ENCODE data around the gene ARSJ. TPM values are rescaled to one million over a fixed set of nuclear protein-coding genes. Genes with fewer than 3 reads are reported as not detected.

Gene ARSJ
- total RNA-seq, 4 donors from 2014 or later, result 0.15 to 0.67 (median 0.46) TPM

DNA sequence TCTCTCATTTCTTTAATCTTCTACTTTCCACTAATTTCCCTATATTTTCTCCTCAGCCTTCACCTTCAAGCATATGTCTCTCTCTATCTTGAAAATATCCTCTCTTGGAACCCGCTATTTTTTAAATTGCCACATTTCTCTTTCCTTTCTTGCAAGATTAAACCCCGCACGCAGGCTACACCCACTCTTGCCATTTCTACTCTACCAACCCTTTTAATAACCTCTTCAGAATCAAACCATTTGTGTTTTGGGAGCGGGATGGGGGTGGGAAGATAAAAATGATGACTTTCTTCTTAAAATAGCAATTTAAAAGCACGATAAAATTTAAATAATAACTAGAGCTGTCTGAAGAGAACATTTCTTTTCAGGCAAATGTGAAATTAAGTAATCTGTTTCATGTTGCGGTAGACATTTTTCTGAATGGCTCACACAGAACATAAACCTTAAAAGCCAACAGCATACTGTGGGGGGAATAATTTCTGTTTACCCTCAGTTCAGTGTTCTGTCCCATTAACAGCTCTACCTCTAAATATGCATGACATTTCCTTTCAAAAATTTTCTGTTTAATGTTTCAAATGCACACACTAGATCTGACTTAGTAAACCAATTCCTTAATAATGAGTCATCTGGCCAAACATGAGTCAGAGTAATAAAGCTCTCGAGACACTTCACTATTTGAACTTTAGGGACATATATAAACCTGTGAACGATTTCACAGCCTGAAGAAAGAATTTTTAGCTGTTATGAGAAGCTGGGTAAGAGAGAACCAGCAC, 20.5 kb downstream of the ARSJ start:
- in situ Hi-C loops (cut with MboI; ENCODE audit: low sequenced_read_pairs in 4 of 4) (no loop called here), intact Hi-C loops (cut with DNase I; ENCODE audit: low total_unique reads) (no loop called here)
- peak in 1 of 2 donors; percentile 65 for ATAC-seq
- TF ChIP-seq POLR2A (IDR thresholded peaks at IDR 0.05), result no peak
- TF ChIP-seq, protein P1, sequence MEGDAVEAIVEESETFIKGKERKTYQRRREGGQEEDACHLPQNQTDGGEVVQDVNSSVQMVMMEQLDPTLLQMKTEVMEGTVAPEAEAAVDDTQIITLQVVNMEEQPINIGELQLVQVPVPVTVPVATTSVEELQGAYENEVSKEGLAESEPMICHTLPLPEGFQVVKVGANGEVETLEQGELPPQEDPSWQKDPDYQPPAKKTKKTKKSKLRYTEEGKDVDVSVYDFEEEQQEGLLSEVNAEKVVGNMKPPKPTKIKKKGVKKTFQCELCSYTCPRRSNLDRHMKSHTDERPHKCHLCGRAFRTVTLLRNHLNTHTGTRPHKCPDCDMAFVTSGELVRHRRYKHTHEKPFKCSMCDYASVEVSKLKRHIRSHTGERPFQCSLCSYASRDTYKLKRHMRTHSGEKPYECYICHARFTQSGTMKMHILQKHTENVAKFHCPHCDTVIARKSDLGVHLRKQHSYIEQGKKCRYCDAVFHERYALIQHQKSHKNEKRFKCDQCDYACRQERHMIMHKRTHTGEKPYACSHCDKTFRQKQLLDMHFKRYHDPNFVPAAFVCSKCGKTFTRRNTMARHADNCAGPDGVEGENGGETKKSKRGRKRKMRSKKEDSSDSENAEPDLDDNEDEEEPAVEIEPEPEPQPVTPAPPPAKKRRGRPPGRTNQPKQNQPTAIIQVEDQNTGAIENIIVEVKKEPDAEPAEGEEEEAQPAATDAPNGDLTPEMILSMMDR (IDR thresholded peaks at IDR 0.05 in 4 of 5, conservative IDR thresholded peaks at IDR 0.05 in 1 of 5), result no peak
- no peaks in the 10 kb centered on the region for H3K36me3 ChIP-seq
- H3K4me1 ChIP-seq, result peaks cover 0 to 4% of the 10 kb centered on the region in 2 donors
- H3K4me3 ChIP-seq, result no peak overlapping the region
- DNase-seq, result no peak
- H3K9me3 ChIP-seq, result no peaks in the 10 kb centered on the region
- no peaks in the 10 kb centered on the region for H3K27me3 ChIP-seq
- peak overlapping the region in 1 of 4 donors; percentile 8 for H3K27ac ChIP-seq

DNA sequence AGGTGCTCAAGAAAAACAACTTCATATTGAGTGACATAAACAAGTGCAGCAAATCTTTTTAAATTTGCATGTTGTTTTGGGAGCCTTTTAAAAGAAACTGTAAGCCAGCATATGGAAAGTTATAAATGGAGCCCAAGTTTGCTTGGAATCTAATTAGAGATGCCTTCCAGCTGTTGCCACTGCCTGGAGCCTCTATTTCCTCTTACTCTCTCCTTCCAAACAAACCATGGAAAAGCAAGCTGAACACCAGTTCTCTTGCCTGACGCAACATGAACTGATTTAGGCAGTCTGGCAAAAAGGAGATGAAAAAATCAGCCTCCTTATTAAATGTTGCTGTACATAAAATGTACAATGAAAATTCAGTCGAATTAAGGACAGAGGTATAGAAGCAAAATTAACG, 21.5 kb downstream of the ARSJ start:
- ATAC-seq, result no peak
- H3K27ac ChIP-seq, result no peak overlapping the region
- intact Hi-C loops (cut with DNase I; ENCODE audit: low total_unique reads), result no loop called here

DNA sequence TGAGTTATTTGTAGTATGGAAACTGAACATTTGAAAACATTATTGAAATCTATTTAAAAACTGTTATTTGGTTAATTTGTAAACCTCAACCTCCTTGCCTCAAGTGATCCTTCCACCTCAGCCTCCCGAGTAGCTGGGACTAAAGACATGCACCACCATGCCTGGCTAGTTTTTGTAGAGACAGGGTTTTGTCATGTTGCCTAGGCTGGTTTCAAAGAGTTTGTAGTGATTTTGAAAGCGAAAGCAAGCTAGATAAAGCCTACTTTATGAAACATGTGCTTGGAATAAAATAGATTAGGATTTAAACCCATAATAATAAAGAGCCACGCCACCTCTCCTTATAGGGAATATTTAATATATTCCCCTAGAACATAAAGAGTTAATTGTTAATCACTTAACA, 23.5 kb downstream of the ARSJ start:
- intact Hi-C loops (cut with DNase I; ENCODE audit: low total_unique reads) (no loop called here), in situ Hi-C loops (cut with MboI; ENCODE audit: low sequenced_read_pairs in 4 of 4) (no loop called here)
- Histone ChIP-seq H3K27ac (no peak overlapping the region), H3K27me3 (no peaks in the 10 kb centered on the region), H3K4me3 (no peak overlapping the region), H3K4me1 (peaks cover 0 to 4% of the 10 kb centered on the region in 2 donors), H3K36me3 (no peaks in the 10 kb centered on the region), H3K9me3 (no peaks in the 10 kb centered on the region)
- TF ChIP-seq, protein P1 (IDR thresholded peaks at IDR 0.05 in 4 of 5, conservative IDR thresholded peaks at IDR 0.05 in 1 of 5), result no peak
- no peak for TF ChIP-seq POLR2A (IDR thresholded peaks at IDR 0.05)
- no peak for DNase-seq
- no peak for ATAC-seq

More for the DNA sequence above, 21.5 kb downstream of the ARSJ start:
- Histone ChIP-seq H3K4me1 (peaks cover 0 to 4% of the 10 kb centered on the region in 2 donors), H3K4me3 (no peak overlapping the region), H3K9me3 (no peaks in the 10 kb centered on the region), H3K36me3 (no peaks in the 10 kb centered on the region), H3K27me3 (no peaks in the 10 kb centered on the region)
- TF ChIP-seq, protein P1 (IDR thresholded peaks at IDR 0.05 in 4 of 5, conservative IDR thresholded peaks at IDR 0.05 in 1 of 5), result no peak
- TF ChIP-seq POLR2A (IDR thresholded peaks at IDR 0.05), result no peak
- no peak for DNase-seq
- in situ Hi-C loops (cut with MboI; ENCODE audit: low sequenced_read_pairs in 4 of 4), result no loop called here

DNA sequence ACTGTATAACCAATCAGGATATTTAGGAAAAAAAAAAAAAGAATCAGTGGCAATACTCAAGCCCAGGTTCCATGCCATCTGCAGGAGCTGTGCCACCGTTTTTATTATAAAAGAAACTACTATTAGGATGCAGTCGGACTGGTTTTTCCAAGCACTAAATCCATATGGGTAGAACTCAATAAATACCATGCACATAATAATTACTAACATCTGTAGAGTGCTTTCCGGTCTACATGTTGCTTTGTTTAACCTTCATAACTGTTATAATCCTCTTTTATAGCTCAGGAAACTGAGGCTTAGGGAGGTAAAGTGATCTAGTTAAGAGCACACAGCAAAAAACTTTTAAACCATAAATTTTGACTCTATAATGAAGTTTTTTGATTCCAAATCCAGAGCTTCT, 24.0 kb downstream of the ARSJ start:
- Histone ChIP-seq H3K4me1 (peaks cover 0 to 4% of the 10 kb centered on the region in 2 donors), H3K9me3 (no peaks in the 10 kb centered on the region), H3K36me3 (no peaks in the 10 kb centered on the region), H3K27ac (no peak overlapping the region), H3K4me3 (no peak overlapping the region), H3K27me3 (no peaks in the 10 kb centered on the region)
- TF ChIP-seq POLR2A (IDR thresholded peaks at IDR 0.05), result no peak
- TF ChIP-seq, protein P1 (IDR thresholded peaks at IDR 0.05 in 4 of 5, conservative IDR thresholded peaks at IDR 0.05 in 1 of 5), result no peak
- DNase-seq (no peak), ATAC-seq (no peak)
- in situ Hi-C loops (cut with MboI; ENCODE audit: low sequenced_read_pairs in 4 of 4) (no loop called here), intact Hi-C loops (cut with DNase I; ENCODE audit: low total_unique reads) (no loop called here)
